Neural cell (in vitro differentiated cells): ENCODE results near the gene PHLDB2.

Source experiments
- EP300 ChIP-seq: fragments of 450-650 bp; conservative IDR thresholded peaks from 2 replicates; pipeline ENCODE4 v1.6.1; 2014; ENCODE audit warnings: antibody characterized with exemption, mild to moderate bottlenecking, moderate library complexity; ENCODE audit not compliant: poor library complexity, severe bottlenecking
- EZH2 ChIP-seq: fragments of 200-600, 300-800 bp; shearing (Covaris generic), sonication (generic); IDR thresholded peaks from 2 replicates; pipeline ENCODE4 v1.6.1; 2014; ENCODE audit warnings: antibody characterized with exemption, low read length, borderline replicate concordance, mild to moderate bottlenecking; ENCODE audit not compliant: insufficient read depth, poor library complexity, severe bottlenecking
- MXI1 ChIP-seq: fragments of 450-650 bp; conservative IDR thresholded peaks from 2 replicates; pipeline ENCODE4 v1.6.1; 2014; ENCODE audit warnings: antibody characterized with exemption, mild to moderate bottlenecking; ENCODE audit not compliant: poor library complexity, severe bottlenecking
- POLR2AphosphoS5 ChIP-seq: IDR thresholded peaks from 2 replicates; pipeline ENCODE4 v1.6.1; 2012
- TF ChIP-seq, protein P1 (sequence below): fragments of 450-650 bp; IDR thresholded peaks from 2 replicates; pipeline ENCODE4 v1.5.1; 2014; ENCODE audit warnings: antibody characterized with exemption, mild to moderate bottlenecking, moderate library complexity; ENCODE audit not compliant: poor library complexity, severe bottlenecking

- TF ChIP-seq, protein P1, sequence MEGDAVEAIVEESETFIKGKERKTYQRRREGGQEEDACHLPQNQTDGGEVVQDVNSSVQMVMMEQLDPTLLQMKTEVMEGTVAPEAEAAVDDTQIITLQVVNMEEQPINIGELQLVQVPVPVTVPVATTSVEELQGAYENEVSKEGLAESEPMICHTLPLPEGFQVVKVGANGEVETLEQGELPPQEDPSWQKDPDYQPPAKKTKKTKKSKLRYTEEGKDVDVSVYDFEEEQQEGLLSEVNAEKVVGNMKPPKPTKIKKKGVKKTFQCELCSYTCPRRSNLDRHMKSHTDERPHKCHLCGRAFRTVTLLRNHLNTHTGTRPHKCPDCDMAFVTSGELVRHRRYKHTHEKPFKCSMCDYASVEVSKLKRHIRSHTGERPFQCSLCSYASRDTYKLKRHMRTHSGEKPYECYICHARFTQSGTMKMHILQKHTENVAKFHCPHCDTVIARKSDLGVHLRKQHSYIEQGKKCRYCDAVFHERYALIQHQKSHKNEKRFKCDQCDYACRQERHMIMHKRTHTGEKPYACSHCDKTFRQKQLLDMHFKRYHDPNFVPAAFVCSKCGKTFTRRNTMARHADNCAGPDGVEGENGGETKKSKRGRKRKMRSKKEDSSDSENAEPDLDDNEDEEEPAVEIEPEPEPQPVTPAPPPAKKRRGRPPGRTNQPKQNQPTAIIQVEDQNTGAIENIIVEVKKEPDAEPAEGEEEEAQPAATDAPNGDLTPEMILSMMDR: no peak
- TF ChIP-seq EZH2: no peak
- no peak for TF ChIP-seq POLR2AphosphoS5
- TF ChIP-seq EP300: no peak
- TF ChIP-seq MXI1: no peak
Measured at GRCh38 chr3:111929484-111929883, 70.4 kb downstream of the PHLDB2 start.
